GM12891 (cell line): ENCODE results near the gene HSPA4.

Source experiments
- PAX5 ChIP-seq: IDR thresholded peaks from 2 replicates; pipeline ENCODE4 v1.6.1; 2011; ENCODE audit warnings: low read length, moderate library complexity, mild to moderate bottlenecking; ENCODE audit not compliant: insufficient read depth, severe bottlenecking
- POLR2A ChIP-seq: IDR thresholded peaks from 2 replicates; pipeline ENCODE4 v1.6.1; 2011; ENCODE audit warnings: low read depth, low read length, control low read depth
- POLR2AphosphoS5 ChIP-seq: IDR thresholded peaks from 2 replicates; pipeline ENCODE4 v1.6.1; 2011; ENCODE audit warnings: low read depth, low read length, control low read depth
- SPI1 ChIP-seq: IDR thresholded peaks from 2 replicates; pipeline ENCODE4 v1.6.1; 2011; ENCODE audit warnings: low read depth, low read length, control low read depth

GRCh38 chr5:133047404-133047803 lies 4.4 kb upstream of the HSPA4 start:
- TF ChIP-seq SPI1, result no peak
- no peak for TF ChIP-seq POLR2A
- TF ChIP-seq PAX5, result no peak
- TF ChIP-seq POLR2AphosphoS5, result no peak
